MM.1S (cell line): Measurements from ENCODE around the gene PPTC7.
A peak's percentile ranks its signal among the peaks of the same experiment; 100 is the strongest.
"Not testable (repeated sequence)": the region's sequence is repeated elsewhere in the genome, so short reads cannot be mapped to it uniquely, and the experiment has no call there.

Experiments
- DNase-seq: peaks from one replicate; pipeline ENCODE4 v3.0.0-alpha.2; 2015
- H2AFZ ChIP-seq: fragments of 300-600 bp; sonication (generic); 2 replicates; pipeline ENCODE4 v1.6.0; 2016; ENCODE audit warnings: antibody characterized with exemption, low read length
- H3F3A ChIP-seq: fragments of 300-600 bp; sonication (generic); 2 replicates; pipeline ENCODE4 v1.6.1; 2016; ENCODE audit warnings: mild to moderate bottlenecking, antibody characterized with exemption, low read length, moderate library complexity, mixed read lengths; ENCODE audit not compliant: insufficient read depth
- H3K27ac ChIP-seq: fragments of 300-600 bp; sonication (generic); 2 replicates; pipeline ENCODE4 v1.5.1; 2016; ENCODE audit warnings: mild to moderate bottlenecking, low read length
- H3K27me3 ChIP-seq: fragments of 300-600 bp; sonication (generic); replicated peaks from 2 replicates; pipeline ENCODE4 v1.6.0; 2016; ENCODE audit warnings: low read length; ENCODE audit not compliant: insufficient read depth
- H3K36me3 ChIP-seq: fragments of 300-600 bp; sonication (generic); replicated peaks from 2 replicates; pipeline ENCODE4 v1.6.1; 2016; ENCODE audit warnings: mild to moderate bottlenecking, low read length, mixed read lengths; ENCODE audit not compliant: insufficient read depth
- H3K4me1 ChIP-seq: fragments of 300-600 bp; sonication (generic); 2 replicates; pipeline ENCODE4 v1.6.1; 2016; ENCODE audit warnings: low read length, mixed read lengths
- H3K4me2 ChIP-seq: fragments of 300-600 bp; sonication (generic); 2 replicates; pipeline ENCODE4 v1.6.0; 2016; ENCODE audit warnings: low read depth, low read length
- H3K4me3 ChIP-seq: fragments of 300-600 bp; sonication (generic); 2 replicates; pipeline ENCODE4 v1.5.1; 2016; ENCODE audit warnings: low read length, mixed read lengths
- H3K79me2 ChIP-seq: fragments of 300-600 bp; sonication (generic); 2 replicates; pipeline ENCODE4 v1.6.1; 2016; ENCODE audit warnings: mixed run types, low read length, mixed read lengths
- H3K9ac ChIP-seq: fragments of 300-600 bp; sonication (generic); 2 replicates; pipeline ENCODE4 v1.6.1; 2016; ENCODE audit warnings: low read length, mixed read lengths
- H3K9me2 ChIP-seq: fragments of 300-600 bp; sonication (generic); replicated peaks from 2 replicates; pipeline ENCODE4 v1.6.1; 2016; ENCODE audit warnings: mild to moderate bottlenecking, low read length, mixed read lengths; ENCODE audit not compliant: insufficient read depth
- H3K9me3 ChIP-seq: fragments of 300-600 bp; sonication (generic); replicated peaks from 2 replicates; pipeline ENCODE4 v1.6.1; 2016; ENCODE audit warnings: mild to moderate bottlenecking, low read length, mixed read lengths; ENCODE audit not compliant: insufficient read depth
- H4K20me1 ChIP-seq: fragments of 300-600 bp; sonication (generic); 2 replicates; pipeline ENCODE4 v1.6.1; 2016; ENCODE audit warnings: mild to moderate bottlenecking, low read length, moderate library complexity, mixed read lengths; ENCODE audit not compliant: insufficient read depth
- CTCF ChIP-seq: fragments of 300-600 bp; sonication (generic); IDR thresholded peaks from 2 replicates; pipeline ENCODE4 v1.5.1; 2016; ENCODE audit warnings: antibody characterized with exemption, low read length, mixed read lengths
- EZH2 ChIP-seq: fragments of 300-600 bp; sonication (generic); optimal IDR thresholded peaks from 2 replicates; pipeline ENCODE3; 2017; ENCODE audit warnings: low read depth, mild to moderate bottlenecking, antibody characterized with exemption, low read length, mixed read lengths
- EZH2phosphoT487 ChIP-seq: fragments of 300-600 bp; sonication (generic); IDR thresholded peaks from 2 replicates; pipeline ENCODE4 v1.6.1; 2018; ENCODE audit warnings: antibody characterized with exemption, low read length

Gene PPTC7

GRCh38 chr12:110590806-110591326 lies 7.7 kb upstream of the PPTC7 start:
- H3K9ac ChIP-seq = peak overlapping the region; percentile 46; the same call in 1 of the 2 replicates
- no peaks in the 10 kb centered on the region for H3K9me3 ChIP-seq
- TF ChIP-seq EZH2phosphoT487 (no peak), CTCF (no peak), EZH2 (no peak)

DNA sequence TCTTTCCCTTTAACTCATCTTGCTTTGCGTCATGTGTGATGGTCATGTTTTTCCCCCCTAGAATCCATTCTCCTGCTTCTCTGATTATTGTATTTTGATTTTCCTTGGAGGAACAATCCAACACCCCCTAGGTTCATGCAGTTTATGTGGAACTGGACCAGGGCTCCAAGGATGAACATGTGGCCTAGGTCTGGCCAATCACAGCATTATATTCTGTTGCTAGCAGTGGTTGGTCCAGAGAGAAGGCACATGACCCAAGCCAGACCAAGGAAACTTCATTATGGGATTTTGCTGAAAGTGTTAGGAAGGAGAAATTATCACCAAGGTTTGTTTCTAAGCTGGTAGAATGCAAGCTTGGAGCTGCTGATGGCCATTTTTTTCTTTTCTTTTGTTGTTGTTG lies 6.9 kb upstream of the PPTC7 start:
- H3K9me2 ChIP-seq = no peaks in the 10 kb centered on the region
- H2AFZ ChIP-seq = no peak overlapping the region
- no peaks in the 10 kb centered on the region for H3K36me3 ChIP-seq
- TF ChIP-seq EZH2phosphoT487 (no peak), CTCF (no peak), EZH2 (no peak)
- H3K9me3 ChIP-seq = no peaks in the 10 kb centered on the region
- H4K20me1 ChIP-seq = no peaks in the 10 kb centered on the region
- H3K27ac ChIP-seq = peak overlapping the region; percentile 85; the same call in 1 of the 2 replicates
- no peak overlapping the region; the same call in 1 of the 2 replicates for H3K4me2 ChIP-seq
- peaks cover 14% of the 10 kb centered on the region for H3K4me1 ChIP-seq
- H3K4me3 ChIP-seq = no peak overlapping the region
- H3K9ac ChIP-seq = no peak overlapping the region
- no peaks in the 10 kb centered on the region for H3K27me3 ChIP-seq
- peaks cover 5% of the 10 kb centered on the region; the same call in 1 of the 2 replicates for H3F3A ChIP-seq
- no peaks in the 10 kb centered on the region for H3K79me2 ChIP-seq
- DNase-seq = no peak

More at GRCh38 chr12:110590806-110591326, 7.7 kb upstream of the PPTC7 start:
- no peaks in the 10 kb centered on the region for H3K9me2 ChIP-seq
- H2AFZ ChIP-seq = peak overlapping the region; percentile 63
- no peaks in the 10 kb centered on the region for H3K79me2 ChIP-seq
- H3K4me3 ChIP-seq = no peak overlapping the region; the same call in 1 of the 2 replicates
- peak overlapping the region; percentile 85 for H3K27ac ChIP-seq
- H3K4me2 ChIP-seq = peak overlapping the region; percentile 60; the same call in 1 of the 2 replicates
- no peaks in the 10 kb centered on the region for H3K36me3 ChIP-seq
- H3F3A ChIP-seq = peaks cover 5% of the 10 kb centered on the region; the same call in 1 of the 2 replicates
- peak; percentile 82 for DNase-seq
- H3K27me3 ChIP-seq = no peaks in the 10 kb centered on the region
- no peaks in the 10 kb centered on the region for H4K20me1 ChIP-seq
- peaks cover 14% of the 10 kb centered on the region for H3K4me1 ChIP-seq

GRCh38 chr12:110587102-110587501 lies 4.0 kb upstream of the PPTC7 start:
- not testable (repeated sequence) for H3K4me3 ChIP-seq, H3K4me2 ChIP-seq, H3K27ac ChIP-seq, H2AFZ ChIP-seq, H3F3A ChIP-seq, H3K9ac ChIP-seq, H3K9me2 ChIP-seq, DNase-seq, H3K36me3 ChIP-seq, H3K79me2 ChIP-seq, H4K20me1 ChIP-seq, H3K9me3 ChIP-seq, H3K27me3 ChIP-seq
- H3K4me1 ChIP-seq = peaks cover 18% of the 10 kb centered on the region

DNA sequence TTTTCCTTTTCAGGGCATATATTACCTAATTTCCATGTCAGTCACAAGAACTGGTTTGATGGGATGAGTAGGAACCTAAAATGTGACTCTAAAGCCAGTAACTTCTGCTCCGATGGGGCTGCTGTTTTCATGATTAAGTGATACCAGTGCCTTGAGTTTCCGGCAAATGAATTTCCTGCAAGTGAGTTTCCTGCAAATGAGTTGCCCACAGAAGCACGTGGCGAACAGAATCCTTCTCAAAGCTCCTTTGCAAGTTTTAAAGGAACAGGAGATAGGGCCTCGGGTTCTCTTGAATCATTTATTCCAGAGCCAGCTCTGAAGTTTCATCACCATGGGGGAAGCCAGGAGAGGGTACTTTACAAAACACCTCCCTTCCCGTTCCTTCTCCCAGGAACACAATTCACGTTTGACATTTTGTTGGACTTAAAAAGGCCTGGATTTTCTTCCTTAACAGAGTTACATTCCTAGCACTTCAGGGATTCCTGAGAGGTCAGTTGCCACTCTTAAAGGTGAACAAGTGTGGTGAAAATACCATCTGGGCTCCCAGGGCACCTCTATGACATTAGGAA lies 2.2 kb upstream of the PPTC7 start:
- Histone ChIP-seq H3K27me3 (no peaks in the 10 kb centered on the region), H3K4me3 (no peak overlapping the region), H4K20me1 (no peaks in the 10 kb centered on the region), H3F3A (no peaks in the 10 kb centered on the region), H3K9me2 (no peaks in the 10 kb centered on the region), H3K4me1 (peaks cover 5% of the 10 kb centered on the region; the same call in 1 of the 2 replicates), H3K4me2 (no peak overlapping the region), H3K9me3 (no peaks in the 10 kb centered on the region), H2AFZ (no peak overlapping the region), H3K36me3 (no peaks in the 10 kb centered on the region), H3K9ac (no peak overlapping the region), H3K79me2 (peaks cover 25% of the 10 kb centered on the region), H3K27ac (no peak overlapping the region)
- no peak for DNase-seq
- TF ChIP-seq CTCF (no peak), EZH2 (no peak), EZH2phosphoT487 (no peak)
